Measurements from ENCODE around the gene TMEM107.
"Not testable (repeated sequence)": the region's sequence is repeated elsewhere in the genome, so short reads cannot be mapped to it uniquely, and the experiment has no call there.

TMEM107 gene

DNA sequence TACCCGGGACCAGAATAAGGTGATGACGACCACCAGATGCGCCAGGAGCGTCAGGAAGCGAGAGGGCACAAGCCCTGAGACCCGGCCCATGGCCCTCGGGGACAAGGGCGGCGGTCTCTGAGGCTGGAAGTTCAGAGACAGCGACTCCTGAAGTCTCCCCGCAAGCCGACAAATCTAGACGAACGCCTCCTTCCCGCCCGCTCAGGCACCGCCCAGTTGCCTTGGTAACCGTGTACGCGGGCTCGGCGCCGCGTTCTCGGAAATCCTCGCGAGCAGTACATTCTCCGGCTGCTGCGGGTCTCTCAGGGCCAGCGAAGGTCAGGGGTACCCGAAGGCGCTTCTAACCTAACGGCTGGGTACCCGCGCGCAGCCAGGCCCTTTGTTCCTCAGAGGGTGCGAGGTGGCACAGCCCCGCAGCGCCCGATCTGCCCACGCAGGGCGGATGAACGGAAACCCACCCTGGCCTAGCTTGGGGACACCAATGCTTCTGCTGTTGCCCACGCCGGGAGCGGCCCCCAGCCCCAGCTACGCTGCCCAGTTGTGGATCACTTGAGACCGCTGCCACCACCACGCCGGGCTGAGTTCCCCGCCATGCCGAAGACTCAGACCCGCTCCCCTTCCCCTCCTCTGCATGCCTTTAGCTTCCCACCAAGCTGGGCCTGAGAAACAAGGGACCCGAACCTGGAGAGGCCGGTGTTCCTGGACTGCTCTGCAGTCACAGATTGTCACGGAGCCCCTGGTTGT lies at the start of gene TMEM107:
Gene TMEM107, minus strand, starts transcription at position 184 of the 744 bp plus-strand sequence. Its CDS starts 94 bp downstream, at position 90.
- DNase-seq = peak; percentile 55

DNA sequence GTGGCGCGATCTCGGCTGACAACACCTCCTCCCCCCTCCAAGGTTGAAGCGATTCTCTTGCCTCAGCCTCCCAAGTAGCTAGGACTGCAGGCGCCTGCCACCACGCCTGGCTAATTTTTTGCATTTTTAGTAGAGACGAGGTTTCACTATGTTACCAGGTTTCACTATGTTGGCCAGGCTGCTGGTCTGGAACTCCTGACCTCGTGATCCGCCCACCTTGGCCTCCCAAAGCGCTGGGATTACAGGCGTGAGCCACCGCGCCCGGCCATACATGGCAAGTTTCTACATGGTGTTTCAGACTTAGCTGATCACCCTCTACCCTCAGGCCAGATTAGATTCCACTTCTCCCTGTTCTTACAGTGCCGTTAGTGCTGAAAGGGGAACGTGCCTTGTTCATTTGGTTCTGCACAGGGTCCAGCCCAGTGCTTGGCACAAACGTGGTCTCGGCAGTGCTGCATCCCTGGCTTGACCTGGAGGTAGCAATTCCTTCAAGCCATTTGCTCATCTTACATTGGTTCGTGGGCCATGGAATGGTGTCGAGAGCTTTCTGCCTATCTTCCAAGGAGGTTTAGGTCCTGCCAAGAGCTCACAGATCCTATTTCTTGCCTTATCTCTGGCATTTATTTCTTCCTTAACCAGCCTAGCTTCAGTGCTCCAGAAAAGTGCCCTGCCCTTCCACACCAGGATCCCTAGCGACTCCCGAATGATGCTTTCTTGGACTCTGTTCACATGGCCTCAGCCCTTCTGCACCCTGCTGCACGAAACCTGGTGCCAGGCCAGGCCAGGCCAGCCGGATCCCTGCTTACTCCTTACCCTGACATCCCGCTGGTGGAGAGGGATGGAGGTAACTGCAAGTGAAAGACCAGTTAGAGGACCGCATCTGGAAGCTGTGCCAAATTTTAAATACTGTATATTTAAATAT lies 49.0 kb upstream of the TMEM107 start:
- no peak for DNase-seq

- no peak for DNase-seq
These were observed 47.4 kb upstream of the TMEM107 start for GRCh38 chr17:8223356-8224126.

DNA sequence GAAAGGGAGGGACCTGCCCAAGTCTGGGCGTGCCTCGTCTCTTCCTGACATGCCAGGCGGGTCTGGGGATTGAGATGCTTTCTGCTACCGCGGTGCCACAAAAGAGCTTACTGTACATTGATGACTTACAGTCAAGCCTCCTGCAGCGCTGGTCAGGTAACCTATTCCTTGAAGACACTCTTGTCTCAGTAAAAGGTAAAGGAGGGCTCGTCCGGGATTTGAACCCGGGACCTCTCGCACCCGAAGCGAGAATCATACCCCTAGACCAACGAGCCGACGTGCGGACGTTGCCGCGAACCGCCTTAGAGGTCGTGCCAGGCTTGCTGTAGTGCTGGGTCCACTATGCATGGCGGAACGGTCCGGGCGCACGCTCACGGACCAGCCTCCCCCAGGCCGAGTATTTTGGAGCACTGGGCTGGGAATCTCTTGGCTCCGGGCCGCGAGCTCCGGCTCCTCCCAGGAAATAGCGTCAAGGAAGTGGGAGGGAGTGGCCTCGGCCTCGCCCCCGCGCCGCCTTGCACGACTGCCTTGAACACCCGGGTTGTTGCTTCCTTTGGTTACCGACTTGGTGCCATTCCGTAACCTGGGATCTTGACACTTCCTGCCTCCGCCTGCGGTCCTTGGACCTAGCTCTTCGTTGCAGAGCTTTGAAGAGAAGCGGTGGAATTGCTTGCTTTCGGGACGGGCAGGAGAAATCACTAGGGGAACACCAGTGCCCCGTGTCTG lies 46.6 kb upstream of the TMEM107 start:
- peak; percentile 46 for DNase-seq

GRCh38 chr17:8222380-8222629 lies 46.1 kb upstream of the TMEM107 start:
- peak; percentile 54 for DNase-seq

- peak; percentile 54 for DNase-seq
These were observed 45.6 kb upstream of the TMEM107 start for GRCh38 chr17:8221663-8222379.

GRCh38 chr17:8220783-8221662 lies 44.8 kb upstream of the TMEM107 start:
- DNase-seq = peak; percentile 73

- DNase-seq = not testable (repeated sequence)
These were observed 37.8 kb upstream of the TMEM107 start for GRCh38 chr17:8214000-8214399.

DNA sequence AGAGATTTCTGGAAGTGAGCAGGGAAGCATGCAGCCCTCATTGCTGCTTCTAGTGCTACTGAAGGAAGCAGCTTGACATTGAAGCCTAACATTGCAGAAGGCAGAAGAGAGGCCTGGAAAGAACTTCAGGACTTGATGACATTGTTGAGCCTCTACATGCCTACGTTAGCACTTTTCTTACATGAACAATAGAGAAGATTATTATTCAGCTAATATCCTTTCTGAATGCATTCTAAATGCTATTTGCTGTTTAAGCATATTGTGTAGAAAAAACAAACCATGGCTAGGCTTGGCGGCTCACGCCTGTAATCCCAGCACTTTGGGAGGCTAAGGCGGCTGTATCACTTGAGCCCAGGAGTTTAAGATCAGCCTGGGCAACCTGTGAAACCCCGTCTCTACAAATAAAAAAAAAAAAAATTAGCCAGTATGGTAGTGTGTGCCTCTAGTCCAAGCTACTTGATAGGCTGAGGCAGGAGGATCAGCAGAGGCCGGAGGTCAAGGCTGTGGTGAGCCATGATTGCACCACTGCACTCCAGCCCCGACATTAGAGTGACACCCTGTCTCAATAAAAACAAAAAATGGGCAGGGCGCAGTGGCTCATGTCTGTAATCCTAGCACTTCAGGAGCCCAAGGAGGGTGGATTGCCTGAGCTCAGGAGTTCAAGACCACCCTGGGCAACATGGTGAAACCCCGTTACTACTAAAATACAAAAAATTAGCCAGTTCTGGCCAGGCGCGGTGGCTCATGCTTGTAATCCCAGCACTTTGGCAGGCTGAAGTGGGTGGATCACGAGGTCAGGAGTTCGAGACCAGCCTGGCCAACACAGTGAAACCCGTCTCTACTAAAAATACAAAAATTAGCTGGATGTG lies 36.4 kb upstream of the TMEM107 start:
- no peak for DNase-seq

GRCh38 chr17:8210761-8211458 lies 34.7 kb upstream of the TMEM107 start:
- DNase-seq = no peak

DNA sequence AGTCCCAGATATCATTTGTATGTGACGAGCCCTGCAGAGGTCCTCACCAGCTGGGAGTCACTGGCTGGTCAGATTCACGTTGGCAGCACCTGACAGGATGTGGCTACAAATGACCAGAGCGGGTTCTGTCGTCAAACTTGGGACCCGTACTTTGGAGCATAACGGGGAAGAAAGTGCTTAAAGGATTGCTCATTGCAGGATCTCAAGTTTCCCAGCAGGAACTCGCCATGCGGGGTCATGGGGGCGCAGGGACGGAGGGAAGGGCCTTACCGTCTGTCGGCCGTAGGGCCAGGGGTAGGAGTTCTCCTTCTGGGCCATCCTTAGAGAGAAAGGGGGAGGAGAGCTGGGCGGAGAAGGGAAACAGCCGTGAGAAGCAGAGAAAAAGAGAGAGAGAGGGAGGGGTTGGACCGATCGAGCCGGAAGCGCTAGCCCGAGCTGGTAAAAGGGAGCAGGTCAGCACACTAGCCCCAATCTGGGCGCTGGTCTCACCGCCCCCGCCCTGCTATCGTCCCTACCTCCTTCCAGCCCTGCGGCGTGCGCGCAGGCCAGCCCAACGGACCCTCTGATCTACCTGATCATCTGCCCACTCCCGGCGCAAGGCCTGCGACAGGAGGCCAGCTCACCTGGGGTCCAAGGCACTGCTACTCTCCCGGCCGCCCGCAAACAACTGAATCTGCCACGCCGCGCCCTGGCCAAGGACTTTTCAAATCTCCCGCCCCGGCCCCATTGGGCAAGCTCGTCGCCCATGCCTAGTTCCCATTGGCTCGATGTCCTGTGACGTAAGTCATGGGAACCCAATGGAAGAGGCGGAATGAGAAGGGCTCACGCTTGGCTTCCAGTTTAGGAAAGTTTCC lies 34.0 kb upstream of the TMEM107 start, which contains the start of gene AURKB:
Gene AURKB, minus strand, starts transcription at position 669 of the 854 bp plus-strand sequence. Its CDS starts 351 bp downstream, at position 318.
- DNase-seq = peak; percentile 83

GRCh38 chr17:8206536-8206935 lies 30.4 kb upstream of the TMEM107 start:
- no peak for DNase-seq

- DNase-seq = no peak
These were observed 28.8 kb upstream of the TMEM107 start for GRCh38 chr17:8204761-8205555.

GRCh38 chr17:8192070-8192815 lies 16.1 kb upstream of the TMEM107 start:
- DNase-seq = peak; percentile 65

- no peak for DNase-seq
These were observed 14.3 kb upstream of the TMEM107 start for GRCh38 chr17:8190506-8190905.

- peak; percentile 91 for DNase-seq
These were observed 13.7 kb upstream of the TMEM107 start, which contains the start of gene BORCS6 for GRCh38 chr17:8189711-8190477. BORCS6 (minus strand) TSS chr17:8190180; CDS start chr17:8190140, 40 bp downstream.
